ENCODE results near the gene CAMTA1. TPM values are rescaled to one million over a fixed set of nuclear protein-coding genes. Genes with fewer than 3 reads are reported as not detected.

CAMTA1 gene
- total RNA-seq, 1 donor from 2014 or later, result 40.9 TPM

DNA sequence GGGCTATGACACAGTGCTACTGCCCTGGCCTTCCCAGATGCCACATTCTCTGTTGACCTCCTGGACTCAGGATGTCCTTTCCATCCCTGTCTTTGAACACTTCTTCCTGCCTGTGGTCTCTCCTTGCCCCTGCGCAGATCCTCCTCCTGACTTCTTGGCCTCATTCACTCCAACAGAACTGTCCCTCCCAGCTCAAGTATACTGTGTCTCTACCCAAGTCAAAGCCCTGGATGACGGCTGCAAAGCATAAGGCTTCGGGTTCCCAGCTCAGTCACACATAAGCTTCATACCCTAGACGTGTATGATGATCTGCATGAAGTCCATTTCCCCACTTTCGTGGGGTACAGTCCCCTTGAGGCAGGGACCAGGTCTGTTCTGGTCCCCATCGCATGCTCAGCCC is 657.7 kb downstream of the CAMTA1 start:
- DNase-seq (ENCODE audit: low read depth in 2 of 2), result no peak

DNA sequence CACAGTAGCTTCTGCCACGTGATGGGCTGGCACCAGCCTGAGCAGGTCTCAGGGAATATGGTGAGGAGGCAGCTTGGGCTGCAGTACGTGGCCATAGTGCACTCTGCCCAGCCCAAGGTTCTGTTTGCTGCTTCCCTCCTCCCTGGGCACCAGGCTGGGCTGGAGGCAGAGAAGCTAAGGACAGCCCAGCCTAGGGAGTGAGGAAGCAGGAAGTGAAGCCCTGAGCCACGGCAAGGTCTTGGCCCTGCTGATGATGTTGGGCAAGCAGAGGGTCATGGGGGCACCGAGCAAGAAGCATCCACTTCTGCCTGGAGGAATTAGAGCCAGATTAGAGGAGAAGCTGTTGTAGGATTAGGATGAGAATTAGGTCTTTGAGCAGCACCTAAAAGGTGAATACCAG is 659.1 kb downstream of the CAMTA1 start:
- DNase-seq (ENCODE audit: low read depth in 2 of 2), result no peak

DNA sequence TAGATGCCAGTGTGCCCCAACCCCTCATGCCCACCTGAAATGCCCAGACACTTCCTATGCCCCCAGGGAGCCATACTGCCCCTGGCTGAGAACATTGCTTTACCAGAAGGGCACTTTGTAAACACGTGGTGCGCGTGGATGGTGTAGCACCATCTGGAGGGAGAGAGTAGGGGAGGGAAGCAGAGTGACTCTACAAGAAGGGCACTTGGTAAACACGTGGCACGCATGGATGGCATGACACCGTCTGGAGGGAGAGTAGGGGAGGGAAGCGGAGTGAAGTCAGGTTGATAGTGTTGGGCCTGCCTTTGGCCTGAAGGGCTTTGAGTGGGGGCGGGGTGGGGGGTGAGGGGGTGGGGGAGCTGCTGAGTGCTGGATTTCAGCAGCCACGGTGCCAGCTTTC is 661.8 kb downstream of the CAMTA1 start:
- DNase-seq (ENCODE audit: low read depth in 2 of 2), result no peak

DNA sequence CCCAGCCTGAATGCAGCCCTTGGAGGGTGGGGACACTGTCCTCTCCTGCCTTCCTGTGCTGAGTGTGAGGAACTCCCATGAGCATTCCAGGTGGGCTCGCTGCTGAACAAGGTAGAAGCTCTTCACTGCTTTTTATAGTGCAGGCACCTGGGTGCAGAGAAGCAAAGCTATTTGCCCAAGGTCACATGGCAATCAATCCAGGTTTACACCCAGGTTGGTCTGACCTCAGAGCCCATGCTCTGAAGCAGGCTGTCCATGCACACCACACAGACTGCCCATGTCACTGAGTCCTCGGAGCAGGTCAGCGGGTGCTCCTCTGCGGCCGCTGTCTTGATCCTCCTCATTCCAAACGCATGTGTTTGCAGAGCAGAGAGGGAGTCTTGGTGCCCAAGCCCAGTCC is 662.5 kb downstream of the CAMTA1 start:
- no peak for DNase-seq (ENCODE audit: low read depth in 2 of 2)

DNA sequence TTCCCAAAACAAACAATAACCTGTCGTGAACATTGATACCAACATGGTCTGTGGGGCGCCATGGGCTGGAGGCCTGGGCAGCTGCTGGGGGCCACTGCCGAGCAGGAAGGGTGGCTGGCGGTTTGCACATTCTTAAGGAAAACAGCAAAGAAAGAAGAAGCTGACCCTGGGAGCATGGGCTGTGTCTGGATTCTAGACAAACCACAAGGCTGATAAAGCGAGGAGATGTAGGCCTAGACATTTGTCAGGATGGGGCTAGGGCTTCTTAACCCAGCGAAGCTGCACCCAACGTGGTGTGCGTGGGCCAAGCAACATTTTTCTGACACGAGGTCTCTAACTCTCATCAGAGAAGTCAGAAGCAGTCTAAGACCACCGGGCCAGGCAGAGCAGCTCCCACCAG is 663.7 kb downstream of the CAMTA1 start:
- no peak for DNase-seq (ENCODE audit: low read depth in 2 of 2)

DNA sequence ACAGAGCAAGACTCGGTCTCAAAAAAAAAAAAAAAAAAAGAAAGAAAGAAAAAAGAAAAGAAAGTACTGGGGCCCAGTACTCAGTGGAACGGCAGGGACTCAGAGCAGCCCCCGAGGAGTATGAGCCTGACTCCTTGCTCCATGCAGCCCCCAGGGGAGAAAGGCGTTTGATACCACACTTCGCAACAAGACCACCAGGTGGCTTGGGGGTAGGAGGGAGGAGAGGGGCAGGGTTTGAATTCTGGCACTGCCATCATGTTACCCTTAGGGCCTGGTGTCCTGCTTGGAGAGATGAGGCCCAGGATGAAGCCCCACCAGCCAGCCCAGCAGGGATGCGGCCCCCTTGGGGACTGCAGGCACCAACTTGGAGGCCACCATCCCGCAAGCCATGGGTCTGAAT is 664.5 kb downstream of the CAMTA1 start:
- DNase-seq (ENCODE audit: low read depth in 2 of 2), result no peak

DNA sequence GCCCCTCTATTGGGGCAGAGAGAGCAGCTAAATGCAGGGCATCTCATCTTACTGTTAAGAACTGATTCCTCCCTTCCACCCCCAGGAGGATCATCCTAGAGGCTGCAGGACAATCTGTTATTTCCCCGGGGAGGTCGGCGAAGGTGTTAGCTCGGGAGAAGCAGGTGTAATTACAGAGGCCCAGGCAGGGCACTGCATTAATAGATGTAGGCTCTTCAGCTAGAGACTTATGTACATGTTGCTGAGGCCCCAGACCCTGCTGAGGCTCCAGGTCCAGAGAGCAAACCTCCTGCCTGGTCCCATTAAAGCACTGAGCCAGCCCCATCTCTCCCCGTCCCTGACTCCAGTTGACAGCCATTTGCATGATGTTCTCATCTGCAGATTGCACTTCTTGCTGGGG is 665.6 kb downstream of the CAMTA1 start:
- no peak for DNase-seq (ENCODE audit: low read depth in 2 of 2)

DNA sequence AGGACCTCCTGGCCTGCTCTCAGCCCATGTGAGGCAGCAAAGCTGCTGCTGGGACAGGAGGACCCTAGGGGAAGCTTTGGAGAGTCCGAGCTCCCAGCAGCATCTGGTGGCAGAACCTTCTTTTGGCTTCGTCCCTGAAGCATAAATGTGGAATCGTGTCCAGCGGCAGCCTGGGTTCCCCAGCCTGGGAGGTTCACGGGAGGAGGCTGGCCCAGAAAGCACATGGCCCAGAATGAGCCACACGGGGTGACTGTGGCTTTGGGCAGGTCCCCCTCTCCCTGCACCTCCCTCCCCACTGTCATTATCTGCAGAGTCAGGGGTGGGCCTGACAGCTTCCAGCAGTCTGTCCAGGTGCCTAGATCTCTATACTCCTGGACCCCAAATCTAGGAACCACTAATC is 667.8 kb downstream of the CAMTA1 start:
- no peak for DNase-seq (ENCODE audit: low read depth in 2 of 2)

DNA sequence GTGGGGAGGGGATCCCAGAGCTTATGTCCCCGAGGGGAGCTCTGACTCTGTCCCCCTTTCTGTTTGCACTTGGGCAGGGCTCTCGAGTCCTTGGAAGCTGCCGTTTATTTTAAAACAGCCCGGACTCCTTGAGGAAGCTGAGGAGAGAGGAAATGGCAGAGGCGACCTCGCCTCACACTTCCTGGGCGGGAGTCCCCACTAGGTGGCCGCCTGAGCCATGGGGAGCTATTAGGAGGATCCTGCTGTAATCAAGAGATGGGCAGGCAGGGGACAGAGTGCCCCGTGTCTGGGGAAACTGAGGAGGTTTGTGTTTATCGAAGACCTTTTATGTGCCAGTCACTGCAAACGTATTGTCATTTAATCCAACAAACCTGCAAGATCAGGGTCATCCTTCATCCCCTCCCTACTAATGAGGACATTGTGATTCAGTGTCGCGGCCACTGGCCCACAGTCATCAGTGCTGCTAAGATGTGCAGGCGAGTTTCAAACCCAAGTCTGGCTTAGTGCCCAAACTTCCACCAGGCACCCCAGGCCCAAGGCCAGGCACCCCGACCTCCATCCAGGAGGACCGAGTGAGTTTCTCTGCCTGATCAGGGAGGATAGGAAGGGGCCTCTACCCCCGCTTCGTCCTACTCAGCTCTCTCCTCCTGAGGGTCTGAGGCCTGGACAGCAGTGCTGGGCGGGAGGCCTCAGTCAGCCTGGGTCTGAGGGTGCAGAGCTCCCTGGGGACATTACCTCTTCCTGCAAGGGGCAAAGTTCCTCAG is 669.0 kb downstream of the CAMTA1 start:
- peak in 1 of 2 donors; percentile 10 for DNase-seq (ENCODE audit: low read depth in 2 of 2)

DNA sequence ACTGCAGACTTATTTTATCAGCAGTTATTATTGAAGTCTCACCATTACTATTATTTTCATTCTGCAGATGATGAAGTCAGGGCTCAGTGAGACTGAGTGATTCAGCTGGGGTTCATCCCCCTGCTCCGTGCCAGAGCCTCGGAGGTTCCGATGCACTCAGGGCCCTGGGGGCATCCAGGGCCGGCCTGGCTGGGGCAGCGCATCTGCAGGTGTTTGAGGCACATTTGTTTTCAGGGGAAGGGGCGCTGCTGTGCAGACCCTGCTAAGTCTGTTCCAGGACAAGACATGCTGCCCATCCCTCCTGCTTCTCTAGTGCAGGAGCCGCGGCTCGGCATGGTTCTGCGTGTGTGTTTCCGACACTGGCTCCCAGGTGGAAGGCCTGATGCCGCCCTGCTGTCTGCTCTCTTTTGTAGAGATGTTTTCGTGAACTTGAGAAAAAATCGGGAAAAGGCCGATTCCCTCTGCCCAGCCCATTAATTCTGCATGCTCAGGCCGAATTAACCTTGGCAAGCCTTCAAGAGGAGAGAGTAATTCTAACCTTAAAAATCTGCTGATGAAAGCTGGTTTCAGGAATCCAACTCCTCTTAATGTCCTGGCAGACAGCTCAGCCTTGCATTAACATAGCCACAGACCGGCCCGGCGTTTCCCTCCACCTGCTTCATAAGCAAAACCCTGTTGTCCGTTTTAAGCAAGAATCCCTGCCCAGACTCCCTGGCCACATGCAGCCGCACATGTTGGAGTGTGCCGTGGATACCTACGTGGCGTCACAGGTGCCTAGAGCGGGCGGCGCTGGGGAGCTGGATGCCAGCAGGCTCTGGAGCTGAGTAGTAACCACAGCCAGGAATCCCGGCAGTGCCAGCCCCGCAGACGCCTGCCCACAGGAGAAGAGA is 669.9 kb downstream of the CAMTA1 start:
- no peak for DNase-seq (ENCODE audit: low read depth in 2 of 2)

DNA sequence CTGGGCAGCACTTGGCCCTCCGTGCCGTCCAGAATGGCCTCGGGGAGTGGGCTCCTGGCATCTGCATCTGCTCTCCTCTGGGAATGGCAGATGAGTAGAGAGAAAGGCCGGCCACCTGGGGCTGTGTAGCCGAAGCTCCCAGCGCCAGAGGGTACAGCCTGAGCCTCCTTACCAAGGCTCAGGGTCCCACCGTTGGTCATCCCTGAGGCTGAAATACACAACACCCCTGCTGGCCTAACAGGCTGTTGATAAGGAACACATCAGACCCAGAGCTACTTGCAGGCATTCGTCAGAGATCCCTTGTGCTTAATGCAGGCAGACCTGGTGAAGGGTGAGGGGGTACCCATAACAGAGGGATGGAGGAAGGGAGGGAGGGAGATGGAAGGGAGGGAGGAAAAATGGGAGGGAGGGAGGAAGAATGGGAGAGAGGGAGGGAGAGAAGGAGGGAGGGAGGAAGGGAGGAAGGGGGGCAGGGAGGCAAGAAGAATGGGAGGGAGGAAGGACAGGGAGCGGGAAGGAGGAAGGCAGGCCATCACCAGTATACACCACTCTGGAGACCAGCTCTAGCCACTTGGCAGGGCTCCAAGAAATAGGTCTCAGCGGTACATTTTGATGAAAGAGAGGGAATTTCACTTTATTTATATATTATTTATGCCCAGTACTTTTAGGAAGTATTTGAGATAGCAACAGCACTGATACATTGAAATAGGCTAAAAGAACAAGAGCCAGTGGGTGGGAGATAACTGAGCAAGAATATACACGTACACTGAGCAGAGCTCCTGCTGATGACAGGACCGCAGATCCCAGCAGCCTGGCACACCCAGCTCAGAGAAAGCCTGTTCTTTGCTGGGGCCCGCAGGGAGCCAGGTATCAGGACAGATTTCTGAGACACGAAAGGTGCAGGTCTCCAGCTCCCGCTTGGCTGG is 670.8 kb downstream of the CAMTA1 start:
- DNase-seq (ENCODE audit: low read depth in 2 of 2), result no peak

DNA sequence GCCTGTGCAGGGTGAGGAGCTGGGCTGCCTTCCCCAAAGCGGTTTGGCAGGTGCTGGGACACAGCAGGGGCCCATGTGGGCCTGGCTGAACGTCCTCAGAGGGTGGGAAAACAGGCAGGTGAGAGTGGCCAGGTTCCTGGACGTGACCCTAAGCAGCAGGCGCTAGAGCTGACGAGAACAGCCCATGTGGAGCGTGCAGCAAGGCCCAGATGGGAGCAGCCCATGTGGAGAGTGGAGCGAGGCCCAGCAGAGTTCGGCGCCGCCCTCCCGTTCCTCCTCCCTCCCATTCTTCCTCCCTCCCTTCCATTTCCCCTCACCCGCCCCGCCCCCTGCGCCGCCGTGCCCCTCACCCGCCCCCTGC is 671.4 kb downstream of the CAMTA1 start:
- no peak for DNase-seq (ENCODE audit: low read depth in 2 of 2)

DNA sequence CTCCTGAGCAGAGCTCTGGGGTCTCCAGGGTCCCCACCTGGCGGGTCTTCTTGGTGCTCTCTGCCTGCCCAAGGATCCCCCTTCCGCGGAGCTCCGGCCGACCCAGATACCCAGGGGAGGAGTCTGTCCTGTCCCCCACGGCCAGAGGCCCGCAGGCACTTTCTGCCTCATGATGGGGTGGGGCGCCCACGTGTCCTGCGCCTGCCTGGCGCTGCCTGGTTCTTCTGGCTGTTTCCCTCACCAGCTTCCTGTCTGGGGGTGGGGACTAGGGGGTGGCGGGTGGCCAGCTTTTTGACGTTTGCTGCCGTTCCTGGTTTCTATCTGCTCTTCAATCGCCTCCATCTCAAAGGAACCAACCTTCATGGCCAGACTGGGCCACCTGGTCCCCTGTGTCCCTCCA is 672.6 kb downstream of the CAMTA1 start:
- DNase-seq (ENCODE audit: low read depth in 2 of 2), result peak in 1 of 2 donors; percentile 41

DNA sequence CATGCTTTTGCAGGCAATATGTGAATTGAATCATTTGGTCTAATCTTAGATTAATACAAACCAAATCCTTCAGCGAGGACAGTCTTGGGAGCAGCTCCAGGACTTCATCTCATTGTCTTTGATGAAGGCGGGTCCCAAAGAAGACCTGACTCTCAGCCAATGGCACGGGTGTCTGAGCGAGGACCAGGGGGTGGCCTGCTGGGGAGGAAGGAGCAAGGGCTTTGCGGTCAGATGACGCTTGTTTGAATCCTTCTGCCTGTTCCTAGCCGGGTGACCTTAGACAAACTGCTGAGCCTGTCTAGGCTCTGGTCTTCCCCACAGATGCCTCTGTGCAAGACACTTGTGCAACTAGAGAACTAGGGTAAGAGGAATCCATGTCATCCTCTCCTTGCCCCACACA is 673.7 kb downstream of the CAMTA1 start:
- no peak for DNase-seq (ENCODE audit: low read depth in 2 of 2)

DNA sequence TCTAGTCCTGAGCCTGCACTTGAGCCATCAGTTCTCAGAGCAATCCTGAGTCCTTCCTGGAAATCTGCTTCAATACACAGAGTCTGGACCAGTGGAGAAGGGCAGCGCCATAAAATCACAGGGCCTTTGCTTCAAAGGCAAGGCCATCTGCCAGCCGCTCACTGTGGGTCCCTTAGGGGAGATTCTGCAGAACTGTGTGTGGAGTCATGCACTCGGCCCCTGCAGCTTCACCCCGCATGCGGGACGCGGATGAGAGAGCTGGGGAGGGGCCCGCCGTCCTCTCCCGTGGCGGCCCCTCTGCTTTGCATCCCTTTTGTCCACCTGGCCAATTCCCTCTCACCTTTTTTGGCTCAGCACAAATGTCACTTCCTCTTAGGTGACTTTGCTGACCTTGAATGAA is 674.7 kb downstream of the CAMTA1 start:
- DNase-seq (ENCODE audit: low read depth in 2 of 2), result no peak

DNA sequence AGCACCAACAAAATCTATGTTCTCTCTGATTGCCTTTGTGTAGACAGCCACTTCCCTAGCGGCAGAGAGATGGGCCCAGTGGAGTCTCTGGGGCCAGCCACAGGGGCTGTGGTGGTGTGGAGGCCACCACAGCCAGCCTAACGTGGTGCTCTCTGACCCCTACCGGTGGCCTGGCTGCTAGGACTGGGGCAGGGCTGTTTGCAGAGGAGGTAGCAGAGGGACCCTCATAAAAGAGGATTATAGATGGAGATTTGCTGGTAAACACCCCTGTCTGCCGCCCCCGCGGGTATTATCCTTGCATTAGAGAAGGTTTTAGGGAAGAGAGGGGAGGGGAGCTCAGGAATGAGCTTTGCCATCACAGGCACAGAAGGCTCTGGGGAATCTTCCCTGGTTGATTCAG is 675.6 kb downstream of the CAMTA1 start:
- DNase-seq (ENCODE audit: low read depth in 2 of 2), result no peak

DNA sequence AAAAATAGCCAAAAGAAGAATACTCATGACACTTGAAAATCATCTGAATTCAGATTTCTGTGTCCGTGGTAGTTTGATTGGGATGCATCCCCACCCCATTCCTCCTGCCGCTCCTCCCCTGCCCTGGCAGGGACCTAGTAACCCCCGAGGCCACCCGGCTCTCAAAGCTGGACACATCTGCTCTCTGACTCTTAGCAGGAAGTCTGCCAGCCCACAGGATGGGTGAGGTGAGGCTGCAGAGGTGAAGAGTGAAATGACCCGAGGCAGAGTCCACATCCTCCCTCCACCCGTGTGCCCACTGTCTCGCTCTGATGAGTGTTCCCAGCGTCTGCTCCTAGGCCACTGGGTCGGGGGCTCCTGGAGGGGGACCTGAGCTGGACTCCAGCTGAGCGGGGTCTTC is 677.4 kb downstream of the CAMTA1 start:
- DNase-seq (ENCODE audit: low read depth in 2 of 2), result no peak

DNA sequence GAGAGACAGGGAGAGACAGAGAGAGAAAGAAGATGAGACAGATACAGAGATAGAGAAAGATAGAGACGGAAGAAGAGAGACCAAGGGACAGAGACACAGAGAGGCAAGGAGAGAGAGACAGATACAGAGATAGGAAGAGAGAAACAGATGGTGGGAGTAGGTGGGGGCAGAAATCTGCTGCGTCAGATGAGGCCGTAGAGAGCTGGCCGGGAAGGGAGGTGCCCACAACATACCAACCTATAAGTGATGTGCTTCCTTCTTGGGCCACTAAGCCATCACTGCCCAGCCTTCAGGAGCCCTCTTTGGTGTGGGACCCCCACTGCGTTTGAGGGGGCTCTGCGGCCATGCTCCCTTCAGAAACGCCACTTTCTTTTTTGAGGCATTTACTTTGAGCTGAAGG is 678.3 kb downstream of the CAMTA1 start:
- DNase-seq (ENCODE audit: low read depth in 2 of 2), result no peak

DNA sequence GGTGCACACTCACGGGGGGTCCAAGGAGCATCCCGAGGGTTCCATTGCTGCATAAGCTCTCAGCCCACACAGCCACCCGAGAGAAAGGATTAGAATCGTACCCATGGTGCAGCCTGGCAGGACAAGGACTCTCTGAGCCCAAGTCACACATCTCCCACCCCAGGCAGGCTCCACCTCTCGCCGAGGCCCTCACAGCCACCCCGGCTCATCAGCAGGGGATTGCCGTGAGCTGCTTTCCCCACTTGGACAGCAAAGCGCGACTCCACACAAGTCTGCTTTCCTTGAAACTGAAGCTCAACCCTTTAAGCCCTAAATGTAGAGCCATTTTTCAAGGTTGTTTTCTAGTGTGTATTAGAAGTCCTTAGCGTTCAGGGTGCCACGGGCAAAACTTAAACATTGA is 679.5 kb downstream of the CAMTA1 start:
- DNase-seq (ENCODE audit: low read depth in 2 of 2), result no peak

DNA sequence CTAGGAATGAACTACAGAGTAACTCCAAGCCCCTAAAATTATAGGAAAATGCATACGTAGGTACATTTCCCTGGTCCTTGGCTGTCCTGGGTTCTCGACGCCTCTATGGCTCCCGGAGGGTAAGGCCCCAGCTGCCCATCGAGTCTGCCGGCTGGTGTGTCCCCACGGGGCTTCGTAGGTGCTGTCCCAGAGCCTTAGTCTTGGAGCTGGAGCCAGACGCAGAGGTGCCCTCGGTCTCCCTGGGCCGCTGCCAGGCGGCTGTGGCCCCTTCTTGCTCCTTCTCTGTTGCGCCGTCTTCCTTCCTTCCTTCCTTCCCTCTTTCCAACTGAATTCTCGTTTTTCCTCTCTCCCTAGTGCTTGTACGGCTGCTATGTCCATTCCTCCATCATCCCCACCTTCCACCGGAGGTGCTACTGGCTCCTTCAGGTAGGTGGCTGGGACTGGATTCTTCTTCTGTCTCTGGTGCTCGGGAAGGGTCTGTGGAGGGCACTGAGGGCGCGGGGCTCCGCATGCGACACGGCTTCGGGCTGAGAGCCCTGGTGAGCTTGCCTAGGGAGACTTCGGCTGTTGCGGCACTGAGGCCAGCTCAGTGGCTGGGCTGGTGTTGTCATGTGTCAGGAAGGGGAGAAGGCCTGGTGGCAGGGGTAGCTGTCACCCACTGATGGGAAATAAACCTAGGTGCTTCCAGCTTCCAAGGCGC is 682.4 kb downstream of the CAMTA1 start:
- DNase-seq (ENCODE audit: low read depth in 2 of 2), result no peak

DNA sequence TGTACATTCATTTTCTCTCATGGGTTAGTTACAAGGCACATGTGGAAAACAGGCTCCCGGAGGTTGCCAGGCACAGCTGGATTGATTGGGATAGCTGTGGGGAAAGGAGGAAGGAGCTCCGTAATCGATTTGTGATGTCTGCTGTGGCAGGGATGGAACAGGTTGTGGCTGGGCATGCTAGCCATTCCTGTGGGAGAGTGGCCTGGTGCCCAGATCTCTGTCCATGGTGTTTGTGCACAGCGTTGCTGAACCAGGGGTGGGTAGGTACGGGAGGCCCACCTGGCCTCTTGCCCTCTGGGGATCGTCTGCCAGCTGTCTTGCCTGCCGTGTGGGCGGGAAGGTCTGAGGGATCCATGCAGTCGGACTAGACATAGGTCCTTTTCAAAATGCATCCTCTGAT is 683.0 kb downstream of the CAMTA1 start:
- no peak for DNase-seq (ENCODE audit: low read depth in 2 of 2)

Measured in lung microvascular endothelial cell (primary cell).